Heart left ventricle (tissue), 16 donors: ENCODE data around the gene TCP10L. TPM values are rescaled to one million over a fixed set of nuclear protein-coding genes. Genes with fewer than 3 reads are reported as not detected.

ENCODE experiments used
- ATAC-seq, 4 donors: fragments of 200-7000 bp; cut with Tn5 transposase; one replicate each; pipeline ENCODE4 v1.9.1; 2020 to 2022; ENCODE audit warnings: moderate library complexity in 4 of 4, mild to moderate bottlenecking in 3 of 4, moderate number of reproducible peaks in 1 of 4
- DNase-seq, 5 donors: peaks; one replicate each; pipeline ENCODE4 v3.0.0-alpha.2; 2020
- H3K27ac ChIP-seq, 12 donors: fragments of 200-600 bp; sonication (generic) in 4 of 12; one replicate each; pipeline versions ENCODE4 v1.5.0 to v1.8.0; 2016 to 2022; ENCODE audit warnings: mild to moderate bottlenecking in 2 of 12
- H3K27me3 ChIP-seq, 9 donors: fragments of 200-600 bp; sonication (generic) in 2 of 9; one replicate each; pipeline versions ENCODE4 v1.5.1 to v1.8.0; 2016 to 2022; ENCODE audit warnings: mild to moderate bottlenecking in 3 of 9
- H3K36me3 ChIP-seq, 9 donors: fragments of 200-600 bp; sonication (generic) in 2 of 9; one replicate each; pipeline versions ENCODE4 v1.5.0 to v1.8.0; 2018 to 2022; ENCODE audit warnings: mild to moderate bottlenecking in 2 of 9
- H3K4me1 ChIP-seq, 12 donors: fragments of 200-600 bp; sonication (generic) in 4 of 12; one replicate each; pipeline versions ENCODE4 v1.5.0 to v1.8.0; 2016 to 2022; ENCODE audit warnings: mild to moderate bottlenecking in 3 of 12
- H3K4me3 ChIP-seq, 12 donors: fragments of 200-600 bp; sonication (generic) in 4 of 12; one replicate each; pipeline versions ENCODE4 v1.5.0 to v1.8.0; 2017 to 2022; ENCODE audit warnings: mild to moderate bottlenecking in 9 of 12, moderate library complexity in 4 of 12
- H3K9me3 ChIP-seq, 12 donors: fragments of 200-600 bp; sonication (generic) in 4 of 12; one replicate each; pipeline versions ENCODE4 v1.5.0 to v1.8.0; 2016 to 2022; ENCODE audit warnings: mild to moderate bottlenecking in 1 of 12
- POLR2A ChIP-seq, 2 donors: fragments of 450-650 bp; IDR thresholded peaks; one replicate each; pipeline ENCODE4 v1.6.1; 2017; ENCODE audit warnings: antibody characterized with exemption in 2 of 2, mild to moderate bottlenecking in 2 of 2, moderate library complexity in 2 of 2
- WGBS, 4 donors: extraction: QIAGEN DNeasy Blood & Tissue Kit in 2 of 4; methylation state at CpG; one replicate each; pipeline versions ENCODE4 v1.1.5 to v1.1.7; 2013 to 2018; 5-methylcytosine and 5-hydroxymethylcytosine counted together
- intact Hi-C, 10 donors: fragments of 100-400 bp; cut with DNase I; formaldehyde crosslinking; loops; one replicate each; pipeline versions ENCODE4 v1.11.1 to v1.14.2; 2022
- polyA plus RNA-seq, 2 donors: library from polyadenylated mRNA; stranded (reverse); fragments of 200-250 nt; gene quantifications; one replicate each; pipeline ENCODE4 v1.2.3, GENCODE V29; 2013
- total RNA-seq, 9 donors: library from RNA; depleted of rRNA in 2 of 9; stranded (reverse); fragments of >200 nt in 2 of 9; fragmentation: NEBNext Ultra II Directional in 3 of 9; extraction: Animal tissue kit (Norgen Biotek cat#: 25700) in 3 of 9; gene quantifications; one replicate each; pipeline versions ENCODE4 v1.1.0 to v1.2.4, GENCODE V29; 2016 to 2023
- TF ChIP-seq, protein P1 (sequence below), 12 donors: fragments of 200-600 bp; sonication (generic) in 4 of 12; IDR thresholded peaks; one replicate each; pipeline versions ENCODE4 v1.5.0 to v1.8.0; 2018 to 2022; ENCODE audit warnings: antibody characterized with exemption in 12 of 12, mild to moderate bottlenecking in 5 of 12
- donor health status: ischemic (EF 13 %, LVEDD 7.1; RV severe dilation, severe dysfunction).
- donor health status: healthy with polysubstance abuse.
- donor health status: DM: no; HTN: yes; CAD: no.
- donor health status: DM: no; HTN: no; CAD: no.
- donor health status: ischemic (EF 25% LVEDD 6.9; RV normal size, moderate dysfunction).
- donor health status: ischemic (EF 25% LVEDD 5.7; RV mildly dilated, moderate dysfunction).
- donor health status: healthy.
- donor health status: DM: yes; HTN: yes; CAD: no.
- donor health status: ischemic (EF 35%, LVEDD 5.7; RV mildly dilated, moderate dysfunction).
- donor health status: nonischemic (EF 11% LVEDD 7.7; RV severe dilation, severe dysfunction).
- donor health status: DM: yes; HTN: yes; CAD: no.
- donor health status: PGD.
- donor health status: ischemic (EF 29% LVEDD 5.4; RV normal size, mild dysfunction).
- donor health status: nonischemic (EF 23%, LVEDD 6.1; RV moderate dilation, normal function).

The TCP10L gene
- total and polyA plus RNA-seq, 11 donors = 0.80 to 3.9 (median 2.2) TPM

DNA sequence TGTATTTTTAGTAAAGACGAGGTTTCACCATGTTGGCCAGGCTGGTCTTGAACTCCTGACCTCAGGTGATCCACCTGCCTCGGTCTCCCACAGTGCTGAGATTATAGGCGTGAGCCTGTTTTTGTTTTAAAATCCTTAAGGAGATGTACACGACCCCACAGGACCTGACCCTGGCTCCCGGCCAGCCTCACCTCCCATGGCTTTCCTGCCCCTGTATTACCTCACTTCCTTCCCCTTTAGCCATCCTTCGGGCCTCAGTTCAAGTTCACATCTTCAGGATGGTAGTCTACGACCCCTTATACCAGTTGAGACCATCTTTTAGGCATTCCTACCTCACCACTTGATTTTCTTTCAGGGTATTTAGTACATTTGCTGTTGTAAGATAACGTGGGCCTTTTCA lies 36.3 kb downstream of the TCP10L start:
- TF ChIP-seq, protein P1, sequence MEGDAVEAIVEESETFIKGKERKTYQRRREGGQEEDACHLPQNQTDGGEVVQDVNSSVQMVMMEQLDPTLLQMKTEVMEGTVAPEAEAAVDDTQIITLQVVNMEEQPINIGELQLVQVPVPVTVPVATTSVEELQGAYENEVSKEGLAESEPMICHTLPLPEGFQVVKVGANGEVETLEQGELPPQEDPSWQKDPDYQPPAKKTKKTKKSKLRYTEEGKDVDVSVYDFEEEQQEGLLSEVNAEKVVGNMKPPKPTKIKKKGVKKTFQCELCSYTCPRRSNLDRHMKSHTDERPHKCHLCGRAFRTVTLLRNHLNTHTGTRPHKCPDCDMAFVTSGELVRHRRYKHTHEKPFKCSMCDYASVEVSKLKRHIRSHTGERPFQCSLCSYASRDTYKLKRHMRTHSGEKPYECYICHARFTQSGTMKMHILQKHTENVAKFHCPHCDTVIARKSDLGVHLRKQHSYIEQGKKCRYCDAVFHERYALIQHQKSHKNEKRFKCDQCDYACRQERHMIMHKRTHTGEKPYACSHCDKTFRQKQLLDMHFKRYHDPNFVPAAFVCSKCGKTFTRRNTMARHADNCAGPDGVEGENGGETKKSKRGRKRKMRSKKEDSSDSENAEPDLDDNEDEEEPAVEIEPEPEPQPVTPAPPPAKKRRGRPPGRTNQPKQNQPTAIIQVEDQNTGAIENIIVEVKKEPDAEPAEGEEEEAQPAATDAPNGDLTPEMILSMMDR (IDR thresholded peaks at IDR 0.05) = no peak
- TF ChIP-seq POLR2A (IDR thresholded peaks at IDR 0.05) = no peak
- Histone ChIP-seq H3K4me3 (no peak overlapping the region), H3K4me1 (peaks cover 0 to 1% (median 0%) of the 10 kb centered on the region in 12 donors), H3K27me3 (no peaks in the 10 kb centered on the region), H3K9me3 (no peaks in the 10 kb centered on the region), H3K36me3 (no peaks in the 10 kb centered on the region), H3K27ac (no peak overlapping the region)
- intact Hi-C loops = no loop called here
- 55 to 60% (median 57%) methylated on average over 8 of the region's 8 CpGs for WGBS, 4 donors
- DNase-seq = no peak
- peak in 1 of 4 donors; percentile 47 for ATAC-seq

DNA sequence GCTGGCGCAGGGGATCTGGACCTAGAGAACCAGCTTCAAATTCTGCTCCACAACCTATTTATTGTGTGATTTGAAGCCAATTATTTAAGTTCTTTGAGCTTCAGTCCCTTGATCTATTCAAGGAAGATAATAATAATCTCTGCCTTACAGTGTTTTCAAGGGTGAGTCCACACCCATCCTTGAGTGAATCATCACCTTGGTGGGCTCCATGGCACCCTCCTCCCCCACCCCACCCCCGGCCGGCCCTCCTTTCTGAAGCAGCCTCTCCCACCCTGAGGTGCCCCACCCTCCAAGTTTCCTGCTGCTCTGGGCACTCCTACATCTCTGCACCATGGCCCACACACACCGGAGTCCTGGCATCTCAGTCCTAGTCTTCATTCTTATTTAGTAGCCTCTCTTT lies 38.3 kb downstream of the TCP10L start:
- no peaks in the 10 kb centered on the region for H3K9me3 ChIP-seq
- no peak for DNase-seq
- TF ChIP-seq, protein P1 (IDR thresholded peaks at IDR 0.05) = no peak
- no peak for TF ChIP-seq POLR2A (IDR thresholded peaks at IDR 0.05)
- no peak overlapping the region for H3K27ac ChIP-seq
- H3K27me3 ChIP-seq = no peaks in the 10 kb centered on the region
- intact Hi-C loops = no loop called here
- H3K36me3 ChIP-seq = no peaks in the 10 kb centered on the region
- no peaks in the 10 kb centered on the region for H3K4me1 ChIP-seq
- 66 to 90% (median 80%) methylated on average over 4 of the region's 4 CpGs for WGBS, 4 donors
- ATAC-seq = no peak
- H3K4me3 ChIP-seq = no peak overlapping the region

DNA sequence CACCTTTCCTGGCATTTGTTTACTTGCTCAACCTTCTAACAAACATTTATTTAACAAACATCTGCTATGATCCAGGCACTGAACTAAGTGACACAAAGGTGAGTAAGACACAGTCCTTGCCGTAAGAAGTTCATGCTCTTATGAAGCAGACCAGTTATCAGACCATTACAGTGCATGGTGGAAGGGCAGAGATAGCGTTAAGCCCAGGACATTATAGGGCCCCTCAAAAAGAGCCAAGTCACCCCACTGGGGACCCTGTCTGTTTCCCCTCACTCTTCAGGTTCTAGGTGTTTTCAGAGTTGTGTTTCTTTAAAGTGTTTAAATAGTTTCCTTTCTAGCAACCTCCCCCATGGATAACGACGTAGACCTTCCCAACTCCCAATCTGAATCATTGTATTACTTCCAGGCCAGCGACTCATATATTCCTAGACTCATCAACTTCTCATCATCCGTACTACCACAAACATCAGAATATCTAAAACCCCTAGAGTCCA lies 39.3 kb downstream of the TCP10L start:
- ATAC-seq (no peak), DNase-seq (no peak)
- Histone ChIP-seq H3K4me3 (no peak overlapping the region), H3K27me3 (no peaks in the 10 kb centered on the region), H3K36me3 (no peaks in the 10 kb centered on the region), H3K4me1 (no peaks in the 10 kb centered on the region), H3K9me3 (no peaks in the 10 kb centered on the region), H3K27ac (no peak overlapping the region)
- intact Hi-C loops = no loop called here
- 81 to 86% (median 83%) methylated on average over 6 of the region's 6 CpGs for WGBS, 4 donors
- no peak for TF ChIP-seq POLR2A (IDR thresholded peaks at IDR 0.05)
- TF ChIP-seq, protein P1 (IDR thresholded peaks at IDR 0.05) = no peak

DNA sequence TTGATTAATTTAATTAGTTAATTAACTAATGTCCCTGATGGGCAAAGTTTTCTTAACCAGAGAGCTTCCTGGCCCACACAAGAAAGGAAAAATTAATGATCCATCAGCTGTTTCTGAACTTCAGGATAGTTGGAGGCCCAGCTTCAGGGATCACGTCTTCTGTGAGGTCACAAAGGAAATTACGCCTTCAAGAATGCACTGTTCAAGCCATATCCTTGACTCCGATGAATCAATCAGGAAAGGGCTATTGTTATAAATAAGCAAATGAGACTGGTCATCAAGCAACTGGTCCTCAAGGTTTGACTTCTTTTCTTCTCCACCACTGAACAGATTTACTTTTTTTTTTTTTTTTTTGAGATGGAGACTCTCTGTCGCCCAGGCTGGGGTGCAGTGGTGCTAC lies 40.6 kb downstream of the TCP10L start:
- Histone ChIP-seq H3K4me3 (no peak overlapping the region), H3K9me3 (no peaks in the 10 kb centered on the region), H3K27ac (no peak overlapping the region), H3K36me3 (no peaks in the 10 kb centered on the region), H3K4me1 (no peaks in the 10 kb centered on the region), H3K27me3 (no peaks in the 10 kb centered on the region)
- DNase-seq (no peak), ATAC-seq (peak in 1 of 4 donors; percentile 59)
- TF ChIP-seq, protein P1 (IDR thresholded peaks at IDR 0.05) = no peak
- no peak for TF ChIP-seq POLR2A (IDR thresholded peaks at IDR 0.05)
- intact Hi-C loops = no loop called here
- 75 to 83% (median 78%) methylated on average over 4 of the region's 4 CpGs for WGBS, 4 donors
